IMR-90 (cell line): ENCODE data around the gene CCNL2. TPM values are rescaled to one million over a fixed set of nuclear protein-coding genes. Genes with fewer than 3 reads are reported as not detected.

Experiments used
- ATAC-seq: fragments of 200-7000 bp; cut with Tn5 transposase; 2 replicates; pipeline ENCODE4 v1.9.1; 2020; ENCODE audit warnings: low read depth, mild to moderate bottlenecking, moderate library complexity
- BruUV-seq: library from RNA; stranded (reverse); fragments of 400-500 nt; replicated peaks from 2 replicates; lab custom pipeline; 2021; lab: Mats Ljungman, UMichigan
- CTCF ChIA-PET: fragments of 300-600 bp; formaldehyde crosslinking; extraction: SDS; loops from one replicate; lab custom pipeline; 2021; ENCODE audit warnings: antibody characterized with exemption; lab: Yijun Ruan, JAX
- POLR2A ChIA-PET: fragments of 300-600 bp; sonication (Branson Sonifier 250); formaldehyde crosslinking; loops from one replicate; lab custom pipeline; 2022; ENCODE audit warnings: antibody characterized with exemption; ENCODE audit not compliant: unreplicated experiment; lab: Charles Lee
- DNase-seq: peaks from one replicate; pipeline ENCODE4 v3.0.0; 2013
- H2AFZ ChIP-seq: replicated peaks from 2 replicates; pipeline ENCODE3; 2013; ENCODE audit warnings: low read length, mild to moderate bottlenecking; ENCODE audit not compliant: poor library complexity
- H2AK5ac ChIP-seq: 2 replicates; pipeline ENCODE4 v1.6.1; 2013; ENCODE audit warnings: low read depth, low read length, inconsistent platforms
- H2AK9ac ChIP-seq: replicated peaks from 2 replicates; pipeline ENCODE3; 2013; ENCODE audit warnings: mild to moderate bottlenecking, low read depth, low read length, moderate library complexity; ENCODE audit not compliant: poor library complexity
- H2BK120ac ChIP-seq: 2 replicates; pipeline ENCODE4 v1.6.1; 2013; ENCODE audit warnings: low read depth, low read length, inconsistent platforms
- H2BK15ac ChIP-seq: 3 replicates; pipeline ENCODE4 v1.6.1; 2013; ENCODE audit warnings: low read depth, low read length, inconsistent platforms
- H2BK20ac ChIP-seq: 2 replicates; pipeline ENCODE4 v1.6.1; 2013; ENCODE audit warnings: low read depth, mild to moderate bottlenecking, inconsistent platforms, low read length, moderate library complexity
- H2BK5ac ChIP-seq: 2 replicates; pipeline ENCODE4 v1.6.1; 2013; ENCODE audit warnings: mild to moderate bottlenecking, low read depth, low read length, inconsistent platforms; ENCODE audit not compliant: poor library complexity, severe bottlenecking
- H3K14ac ChIP-seq: replicated peaks from 2 replicates; pipeline ENCODE4 v1.6.1; 2013; ENCODE audit warnings: low read depth, low read length, inconsistent platforms
- H3K18ac ChIP-seq: 2 replicates; pipeline ENCODE4 v1.6.1; 2013; ENCODE audit warnings: low read depth, low read length, control low read depth
- H3K23ac ChIP-seq: 2 replicates; pipeline ENCODE4 v1.6.1; 2013; ENCODE audit warnings: low read depth, low read length, inconsistent platforms
- H3K27ac ChIP-seq: 2 replicates; pipeline ENCODE4 v1.5.1; 2013; ENCODE audit warnings: mild to moderate bottlenecking, control low read depth, low read length; ENCODE audit not compliant: insufficient read depth
- H3K27me3 ChIP-seq: 2 replicates; pipeline ENCODE4 v1.6.1; 2013; ENCODE audit warnings: low read length; ENCODE audit not compliant: control insufficient read depth, insufficient read depth
- H3K36me3 ChIP-seq: 2 replicates; pipeline ENCODE4 v1.6.1; 2013; ENCODE audit warnings: low read length, mixed read lengths; ENCODE audit not compliant: control insufficient read depth, insufficient read depth
- H3K4ac ChIP-seq: 2 replicates; pipeline ENCODE4 v1.6.1; 2013; ENCODE audit warnings: low read depth, low read length, inconsistent platforms
- H3K4me1 ChIP-seq: 2 replicates; pipeline ENCODE4 v1.6.1; 2013; ENCODE audit warnings: low read length, mixed read lengths; ENCODE audit not compliant: control insufficient read depth, insufficient read depth
- H3K4me2 ChIP-seq: 2 replicates; pipeline ENCODE4 v1.6.1; 2013; ENCODE audit warnings: low read depth, mild to moderate bottlenecking, control low read depth, low read length, moderate library complexity
- H3K4me3 ChIP-seq: 2 replicates; pipeline ENCODE4 v1.5.1; 2013; ENCODE audit warnings: low read depth, mild to moderate bottlenecking, control low read depth, low read length, moderate library complexity; ENCODE audit not compliant: insufficient read depth
- H3K56ac ChIP-seq: 2 replicates; pipeline ENCODE4 v1.6.1; 2013; ENCODE audit warnings: low read length, inconsistent platforms; ENCODE audit not compliant: insufficient read depth; ENCODE audit errors: extremely low read depth
- H3K79me1 ChIP-seq, 2 experiments: 2 replicates each; pipeline ENCODE4 v1.6.1; 2013; ENCODE audit warnings: low read length in 2 of 2, inconsistent platforms in 1 of 2, low read depth in 1 of 2
- H3K9ac ChIP-seq: 2 replicates; pipeline ENCODE4 v1.6.1; 2013; ENCODE audit warnings: low read depth, low read length, control low read depth
- H3K9me1 ChIP-seq: 2 replicates; pipeline ENCODE4 v1.6.1; 2013; ENCODE audit warnings: low read length, inconsistent platforms; ENCODE audit not compliant: insufficient read depth
- H3K9me3 ChIP-seq: 2 replicates; pipeline ENCODE4 v1.6.1; 2013; ENCODE audit warnings: low read length; ENCODE audit not compliant: control insufficient read depth, insufficient read depth
- H4K20me1 ChIP-seq: 2 replicates; pipeline ENCODE4 v1.6.1; 2013; ENCODE audit warnings: low read length, inconsistent platforms; ENCODE audit not compliant: insufficient read depth
- H4K5ac ChIP-seq: 2 replicates; pipeline ENCODE4 v1.6.1; 2013; ENCODE audit warnings: mild to moderate bottlenecking, low read depth, low read length, control low read depth
- H4K8ac ChIP-seq, 2 experiments: 2 replicates each; pipeline ENCODE4 v1.6.1; 2013; ENCODE audit warnings: low read depth in 2 of 2, low read length in 2 of 2, control low read depth in 1 of 2, inconsistent platforms in 1 of 2
- H4K91ac ChIP-seq: 2 replicates; pipeline ENCODE4 v1.6.1; 2013; ENCODE audit warnings: low read depth, low read length, inconsistent platforms; ENCODE audit not compliant: insufficient read depth
- BHLHE40 ChIP-seq: fragments of 150-350 bp; IDR thresholded peaks from 2 replicates; pipeline ENCODE4 v1.6.1; 2016; ENCODE audit warnings: mild to moderate bottlenecking, low read depth, low read length
- CEBPB ChIP-seq: IDR thresholded peaks from 2 replicates; pipeline ENCODE4 v1.6.1; 2012; ENCODE audit warnings: low read depth, low read length, improper control_type of control experiment
- FOS ChIP-seq: fragments of 150-350 bp; IDR thresholded peaks from 2 replicates; pipeline ENCODE4 v1.6.1; 2016; ENCODE audit warnings: low read depth, low read length
- MAFK ChIP-seq: IDR thresholded peaks from 2 replicates; pipeline ENCODE4 v1.6.1; 2012; ENCODE audit warnings: low read depth, low read length, improper control_type of control experiment
- MAZ ChIP-seq: IDR thresholded peaks from 2 replicates; pipeline ENCODE4 v1.6.1; 2012; ENCODE audit warnings: low read depth, mild to moderate bottlenecking, low read length, improper control_type of control experiment, moderate library complexity, borderline replicate concordance
- POLR2A ChIP-seq: IDR thresholded peaks from 2 replicates; pipeline ENCODE4 v1.6.1; 2012; ENCODE audit warnings: mild to moderate bottlenecking, low read depth, low read length
- RAD21 ChIP-seq: IDR thresholded peaks from 2 replicates; pipeline ENCODE4 v1.6.1; 2012; ENCODE audit warnings: low read length, improper control_type of control experiment
- RCOR1 ChIP-seq: IDR thresholded peaks from 2 replicates; pipeline ENCODE4 v1.6.1; 2012; ENCODE audit warnings: mild to moderate bottlenecking, low read length, improper control_type of control experiment; ENCODE audit not compliant: insufficient replicate concordance
- RFX5 ChIP-seq: IDR thresholded peaks from 2 replicates; pipeline ENCODE4 v1.8.0; 2012; ENCODE audit warnings: low read depth, mild to moderate bottlenecking, low read length, moderate library complexity
- SMC3 ChIP-seq: fragments of 150-350 bp; IDR thresholded peaks from 2 replicates; pipeline ENCODE4 v1.6.1; 2016; ENCODE audit warnings: low read depth, mild to moderate bottlenecking, antibody characterized with exemption, low read length, moderate library complexity
- WGBS, 2 experiments: methylation state at CpG; one replicate each; pipeline versions ENCODE4 v1.1.5 to v1.1.7; 2013; ENCODE audit warnings: missing lambda C conversion rate in 2 of 2; ENCODE audit not compliant: insufficient read length in 1 of 2; ENCODE audit errors: extremely low coverage in 2 of 2; 5-methylcytosine and 5-hydroxymethylcytosine counted together
- dilution Hi-C: fragments of 300-500 bp; cut with HindIII; formaldehyde crosslinking; loops from one replicate; pipeline ENCODE4 v1.14.3; 2018; ENCODE audit warnings: low sequenced_read_pairs; ENCODE audit not compliant: unreplicated experiment
- in situ Hi-C: fragments of 300-500 bp; cut with MboI; formaldehyde crosslinking; loops from 3 replicates; pipeline ENCODE4 v1.14.3; 2019; ENCODE audit warnings: low sequenced_read_pairs, inconsistent platforms, mixed read lengths
- intact Hi-C: fragments of 100-400 bp; cut with micrococcal nuclease; formaldehyde crosslinking; loops from 2 replicates; pipeline ENCODE4 v1.10.0; 2022
- polyA plus RNA-seq, 3 experiments: library from polyadenylated mRNA; depleted of rRNA; stranded (reverse); fragments of >200 nt; gene quantifications; 2 replicates each; pipeline ENCODE4 v1.2.3, GENCODE V29; 2012; ENCODE audit warnings: low replicate concordance in 1 of 3
- total RNA-seq: library from RNA; depleted of rRNA; stranded (reverse); fragments of >200 nt; gene quantifications from 2 replicates; pipeline ENCODE4 v1.2.3, GENCODE V29; 2012
- TF ChIP-seq, protein P1 (sequence below): fragments of 150-350 bp; IDR thresholded peaks from 2 replicates; pipeline ENCODE4 v1.6.1; 2016; ENCODE audit warnings: low read depth, mild to moderate bottlenecking, low read length, moderate library complexity, borderline replicate concordance
- TF ChIP-seq, protein P2 (sequence below): fragments of 150-350 bp; IDR thresholded peaks from 2 replicates; pipeline ENCODE4 v1.6.1; 2017; ENCODE audit warnings: mild to moderate bottlenecking, antibody characterized with exemption, low read length, low read depth

Gene CCNL2
- total and polyA plus RNA-seq, 2 of the 4 experiments (the other 2 are of a cell fraction) = 53.9 to 239 TPM

DNA sequence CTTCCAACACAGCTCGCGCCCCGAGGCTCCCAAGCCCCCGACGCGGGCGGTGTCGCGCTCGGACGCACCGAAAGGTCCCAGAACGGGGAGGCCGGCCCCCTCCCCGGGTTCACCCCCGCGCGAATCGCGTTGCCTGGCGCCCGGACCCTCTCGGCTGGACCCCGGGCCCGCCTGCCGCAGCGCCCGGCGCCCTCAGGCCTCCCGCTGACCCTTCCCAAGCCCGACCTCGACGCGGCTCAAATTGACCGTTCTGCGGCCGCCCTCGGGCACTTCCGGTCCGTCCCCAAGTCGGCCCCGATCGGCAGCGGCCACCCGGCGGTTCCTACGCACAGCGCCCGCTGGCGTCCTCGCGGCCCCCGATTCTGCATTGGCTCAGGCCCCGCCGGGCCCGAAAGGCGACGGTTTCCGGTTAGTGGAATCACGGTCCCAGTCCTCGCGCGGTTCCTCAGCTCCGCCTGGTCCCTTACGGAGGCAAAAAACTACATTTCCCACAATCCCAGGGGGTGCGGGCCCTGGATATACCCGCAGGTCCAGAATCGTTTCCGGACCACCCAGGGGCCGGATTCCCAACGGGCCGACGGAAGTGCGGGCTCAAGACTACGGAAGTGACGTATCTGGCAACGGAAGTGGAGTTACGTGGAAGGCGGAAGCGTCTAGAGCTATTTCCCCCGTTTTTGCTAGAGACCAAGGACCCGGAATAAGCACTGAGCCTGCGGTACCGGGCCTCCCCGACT, 24.0 kb downstream of the CCNL2 start, which contains the start of gene AURKAIP1 (continued):
- TF ChIP-seq, protein P1, sequence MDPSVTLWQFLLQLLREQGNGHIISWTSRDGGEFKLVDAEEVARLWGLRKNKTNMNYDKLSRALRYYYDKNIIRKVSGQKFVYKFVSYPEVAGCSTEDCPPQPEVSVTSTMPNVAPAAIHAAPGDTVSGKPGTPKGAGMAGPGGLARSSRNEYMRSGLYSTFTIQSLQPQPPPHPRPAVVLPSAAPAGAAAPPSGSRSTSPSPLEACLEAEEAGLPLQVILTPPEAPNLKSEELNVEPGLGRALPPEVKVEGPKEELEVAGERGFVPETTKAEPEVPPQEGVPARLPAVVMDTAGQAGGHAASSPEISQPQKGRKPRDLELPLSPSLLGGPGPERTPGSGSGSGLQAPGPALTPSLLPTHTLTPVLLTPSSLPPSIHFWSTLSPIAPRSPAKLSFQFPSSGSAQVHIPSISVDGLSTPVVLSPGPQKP = no peak

DNA sequence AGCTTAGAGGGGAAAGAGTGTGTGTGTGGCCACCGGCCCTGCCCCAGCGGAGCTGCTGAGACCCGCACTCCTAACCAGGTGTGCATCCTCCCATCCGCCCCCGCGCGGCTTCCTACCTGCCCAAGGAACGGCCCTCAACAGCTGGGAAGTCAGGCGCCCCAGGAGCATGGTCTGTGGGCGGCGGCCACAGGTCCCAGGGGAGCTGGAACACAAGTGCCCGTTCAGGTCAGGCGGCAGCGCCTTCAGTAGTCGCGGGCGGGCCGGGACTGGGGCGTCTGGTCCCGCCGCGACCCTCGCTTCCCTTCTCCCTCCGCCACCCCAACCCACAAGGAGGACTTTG, 24.6 kb downstream of the CCNL2 start:
- Histone ChIP-seq H2BK15ac (no peak overlapping the region), H2AK9ac (peak overlapping the region; percentile 94), H2BK20ac (no peak overlapping the region), H2AK5ac (peak overlapping the region; percentile 72), H3K79me1 (peaks cover 3 to 50% of the 10 kb centered on the region in 2 experiments; a peak in 3 of 4 replicates), H3K36me3 (peaks cover 8% of the 10 kb centered on the region), H4K5ac (no peak overlapping the region), H3K27me3 (no peaks in the 10 kb centered on the region), H3K18ac (no peak overlapping the region), H4K8ac (peak overlapping the region; percentile 35 to 64; a peak in 2 of 4 replicates), H3K9me1 (0 out of 2 replicates have a peak, but pooled peaks cover 5% of the 10 kb centered on the region), H3K4me2 (peak overlapping the region; percentile 96), H3K9me3 (no peaks in the 10 kb centered on the region), H4K20me1 (peaks cover 11% of the 10 kb centered on the region; the same call in 1 of the 2 replicates), H3K4me3 (peak overlapping the region; percentile 59), H3K56ac (peak overlapping the region; percentile 16; the same call in 1 of the 2 replicates), H3K27ac (peak overlapping the region; percentile 43), H3K14ac (peak overlapping the region; percentile 71; the same call in 1 of the 2 replicates), H3K9ac (peak overlapping the region; percentile 47), H2BK120ac (0 out of 2 replicates have a peak overlapping the region, but pooled peaks have one; percentile 8), H2AFZ (peak overlapping the region; percentile 93), H2BK5ac (peak overlapping the region; percentile 59), H3K4me1 (peaks cover 12% of the 10 kb centered on the region), H3K4ac (peak overlapping the region; percentile 43), H4K91ac (peak overlapping the region; percentile 9), H3K23ac (0 out of 2 replicates have a peak overlapping the region, but pooled peaks have one; percentile 59)
- no TSS peak for BruUV-seq
- ChIA-PET POLR2A (interaction anchor here (0.8 kb wide), 2 partner anchors 15 to 29 kb away, joined by 3 read pairs; no protein-coding TSS in a partner anchor), CTCF (interaction anchor here (0.5 to 1.0 kb wide), 2 partner anchors 55 to 284 kb away, joined by 3 to 4 read pairs; no protein-coding TSS in a partner anchor)
- in situ Hi-C loops = no loop called here
- dilution Hi-C loops = no loop called here
- 0% methylated on average over 8 of the region's 24 CpGs; no CpG with 5 or more reads in 1 of the 2 experiments for whole genome bisulfite sequencing, 2 experiments
- ATAC-seq = no peak
- no peak for DNase-seq
- intact Hi-C loops = no loop called here
- TF ChIP-seq MAZ (no peak), MAFK (no peak), RCOR1 (no peak), RAD21 (no peak), SMC3 (no peak), POLR2A (no peak), RFX5 (no peak), BHLHE40 (no peak), CEBPB (no peak), FOS (no peak)
- TF ChIP-seq, protein P1 = no peak
- TF ChIP-seq, protein P2, sequence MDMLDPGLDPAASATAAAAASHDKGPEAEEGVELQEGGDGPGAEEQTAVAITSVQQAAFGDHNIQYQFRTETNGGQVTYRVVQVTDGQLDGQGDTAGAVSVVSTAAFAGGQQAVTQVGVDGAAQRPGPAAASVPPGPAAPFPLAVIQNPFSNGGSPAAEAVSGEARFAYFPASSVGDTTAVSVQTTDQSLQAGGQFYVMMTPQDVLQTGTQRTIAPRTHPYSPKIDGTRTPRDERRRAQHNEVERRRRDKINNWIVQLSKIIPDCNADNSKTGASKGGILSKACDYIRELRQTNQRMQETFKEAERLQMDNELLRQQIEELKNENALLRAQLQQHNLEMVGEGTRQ = no peak
